PC-3 (cell line): ENCODE data around the gene TTC22. TPM values are rescaled to one million over a fixed set of nuclear protein-coding genes. Genes with fewer than 3 reads are reported as not detected.
A peak's percentile ranks its signal among the peaks of the same experiment; 100 is the strongest.

Source experiments
- ATAC-seq: fragments of 200-7000 bp; cut with Tn5 transposase; 2 replicates; pipeline ENCODE4 v1.9.1; 2020; ENCODE audit warnings: mild to moderate bottlenecking, moderate library complexity
- BruUV-seq: library from RNA; stranded (reverse); fragments of 400-500 nt; replicated peaks from 2 replicates; lab custom pipeline; 2021; lab: Mats Ljungman, UMichigan
- CTCF ChIA-PET: fragments of 300-600 bp; sonication (Branson Sonifier 250); formaldehyde crosslinking; loops from one replicate; lab custom pipeline; 2022; ENCODE audit warnings: antibody characterized with exemption; lab: Charles Lee
- POLR2A ChIA-PET: fragments of 300-600 bp; sonication (Branson Sonifier 250); formaldehyde crosslinking; loops from one replicate; lab custom pipeline; 2022; ENCODE audit warnings: antibody characterized with exemption; ENCODE audit not compliant: unreplicated experiment; lab: Charles Lee
- DNase-seq: peaks from one replicate; pipeline ENCODE4 v3.0.0-alpha.2; 2015
- H2AFZ ChIP-seq: fragments of 300-600 bp; sonication (generic); 2 replicates; pipeline ENCODE4 v1.6.0; 2016; ENCODE audit warnings: antibody characterized with exemption, low read length
- H3F3A ChIP-seq: fragments of 300-600 bp; sonication (generic); one replicate; pipeline ENCODE4 v1.6.0; 2017; ENCODE audit warnings: antibody characterized with exemption, low read length, control low read depth, mild to moderate bottlenecking; ENCODE audit not compliant: unreplicated experiment
- H3K27ac ChIP-seq: fragments of 300-600 bp; sonication (generic); 2 replicates; pipeline ENCODE4 v1.5.1; 2016; ENCODE audit warnings: mild to moderate bottlenecking, low read length
- H3K27me3 ChIP-seq: fragments of 300-600 bp; sonication (generic); 2 replicates; pipeline ENCODE4 v1.6.1; 2016; ENCODE audit warnings: low read length, mixed read lengths
- H3K36me3 ChIP-seq: fragments of 300-600 bp; sonication (generic); 2 replicates; pipeline ENCODE4 v1.6.1; 2016; ENCODE audit warnings: low read depth, mixed run types, low read length, mixed read lengths
- H3K4me1 ChIP-seq: fragments of 300-600 bp; sonication (generic); 2 replicates; pipeline ENCODE4 v1.5.1; 2016; ENCODE audit warnings: low read length; ENCODE audit not compliant: insufficient read depth
- H3K4me2 ChIP-seq: fragments of 300-600 bp; sonication (generic); 2 replicates; pipeline ENCODE4 v1.6.0; 2016; ENCODE audit warnings: low read length
- H3K4me3 ChIP-seq: fragments of 300-600 bp; sonication (generic); 2 replicates; pipeline ENCODE4 v1.5.1; 2016; ENCODE audit warnings: mild to moderate bottlenecking, low read length, mixed read lengths
- H3K79me2 ChIP-seq: fragments of 300-600 bp; sonication (generic); 2 replicates; pipeline ENCODE4 v1.6.1; 2017; ENCODE audit warnings: low read length, mixed read lengths
- H3K9ac ChIP-seq: fragments of 300-600 bp; sonication (generic); 2 replicates; pipeline ENCODE4 v1.6.0; 2016; ENCODE audit warnings: mild to moderate bottlenecking, low read length
- H3K9me2 ChIP-seq: fragments of 300-600 bp; sonication (generic); replicated peaks from 2 replicates; pipeline ENCODE4 v1.6.1; 2016; ENCODE audit warnings: mixed run types, low read length, mixed read lengths
- H3K9me3 ChIP-seq: fragments of 300-600 bp; sonication (generic); 2 replicates; pipeline ENCODE4 v1.6.1; 2016; ENCODE audit warnings: low read length, mixed read lengths
- H4K20me1 ChIP-seq: fragments of 300-600 bp; sonication (generic); 2 replicates; pipeline ENCODE4 v1.6.1; 2016; ENCODE audit warnings: low read length, mixed read lengths
- EZH2 ChIP-seq: fragments of 300-600 bp; sonication (generic); IDR thresholded peaks from one replicate; pipeline ENCODE4 v1.6.1; 2017; ENCODE audit warnings: antibody characterized with exemption, mild to moderate bottlenecking, low read length; ENCODE audit not compliant: unreplicated experiment
- EZH2phosphoT487 ChIP-seq: fragments of 300-600 bp; sonication (generic); IDR thresholded peaks from 2 replicates; pipeline ENCODE4 v1.6.1; 2018; ENCODE audit warnings: mild to moderate bottlenecking, antibody characterized with exemption, low read length, borderline replicate concordance
- intact Hi-C: fragments of 100-400 bp; cut with micrococcal nuclease; formaldehyde crosslinking; loops from 2 replicates; pipeline ENCODE4 v1.9.0; 2023
- total RNA-seq: library from RNA; depleted of rRNA; stranded (reverse); fragments of >200 nt; gene quantifications from 2 replicates; pipeline ENCODE4 v1.2.3, GENCODE V29; 2014
- TF ChIP-seq, protein P1 (sequence below): fragments of 300-600 bp; sonication (generic); conservative IDR thresholded peaks from 2 replicates; pipeline ENCODE4 v1.5.1; 2017; ENCODE audit warnings: antibody characterized with exemption, low read depth, mild to moderate bottlenecking, low read length

Gene TTC22
- total RNA-seq, 1 experiment from 2014 or later: 21.8 TPM

DNA sequence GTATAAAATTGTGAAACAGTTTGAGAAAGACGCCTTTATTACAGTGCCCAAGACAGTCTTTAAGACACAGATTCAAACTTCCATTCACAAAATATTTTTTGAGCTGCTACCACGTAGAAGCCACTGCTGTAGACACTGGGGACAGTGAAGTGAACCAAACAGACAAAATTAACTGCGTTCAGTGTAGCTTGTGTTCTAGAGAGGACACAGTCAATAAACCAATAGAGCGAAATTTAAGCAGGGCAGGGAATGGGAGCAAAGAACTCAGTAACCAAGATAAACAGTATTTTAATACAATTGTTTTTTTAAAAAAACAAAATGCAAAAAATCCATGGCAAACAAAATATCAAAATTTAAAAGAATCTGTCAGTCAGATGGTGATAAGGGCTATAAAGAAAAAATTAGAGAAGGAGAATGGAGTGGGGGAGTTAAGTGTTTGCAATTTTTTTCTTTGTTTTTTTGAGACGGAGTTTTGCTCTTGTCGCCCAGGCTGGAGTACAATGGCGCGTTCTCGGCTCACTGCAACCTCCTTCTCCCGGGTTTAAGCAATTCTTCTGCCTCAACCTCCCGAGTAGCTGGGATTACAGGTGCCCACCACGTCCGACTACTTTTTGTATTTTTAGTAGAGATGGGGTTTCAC, 36.1 kb downstream of the TTC22 start:
- H3K79me2 ChIP-seq: peaks cover 22% of the 10 kb centered on the region
- H3K36me3 ChIP-seq: no peaks in the 10 kb centered on the region
- H2AFZ ChIP-seq: peak overlapping the region; percentile 82
- TF ChIP-seq, protein P1, sequence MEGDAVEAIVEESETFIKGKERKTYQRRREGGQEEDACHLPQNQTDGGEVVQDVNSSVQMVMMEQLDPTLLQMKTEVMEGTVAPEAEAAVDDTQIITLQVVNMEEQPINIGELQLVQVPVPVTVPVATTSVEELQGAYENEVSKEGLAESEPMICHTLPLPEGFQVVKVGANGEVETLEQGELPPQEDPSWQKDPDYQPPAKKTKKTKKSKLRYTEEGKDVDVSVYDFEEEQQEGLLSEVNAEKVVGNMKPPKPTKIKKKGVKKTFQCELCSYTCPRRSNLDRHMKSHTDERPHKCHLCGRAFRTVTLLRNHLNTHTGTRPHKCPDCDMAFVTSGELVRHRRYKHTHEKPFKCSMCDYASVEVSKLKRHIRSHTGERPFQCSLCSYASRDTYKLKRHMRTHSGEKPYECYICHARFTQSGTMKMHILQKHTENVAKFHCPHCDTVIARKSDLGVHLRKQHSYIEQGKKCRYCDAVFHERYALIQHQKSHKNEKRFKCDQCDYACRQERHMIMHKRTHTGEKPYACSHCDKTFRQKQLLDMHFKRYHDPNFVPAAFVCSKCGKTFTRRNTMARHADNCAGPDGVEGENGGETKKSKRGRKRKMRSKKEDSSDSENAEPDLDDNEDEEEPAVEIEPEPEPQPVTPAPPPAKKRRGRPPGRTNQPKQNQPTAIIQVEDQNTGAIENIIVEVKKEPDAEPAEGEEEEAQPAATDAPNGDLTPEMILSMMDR: no peak
- TF ChIP-seq EZH2: no peak
- no peak for TF ChIP-seq EZH2phosphoT487
- peak overlapping the region; percentile 84 for H3K4me3 ChIP-seq
- no peaks in the 10 kb centered on the region for H3K9me2 ChIP-seq
- H3K4me2 ChIP-seq: peak overlapping the region; percentile 82
- H3K9ac ChIP-seq: peak overlapping the region; percentile 18; the same call in 1 of the 2 replicates
- CTCF ChIA-PET: no interaction called here
- H3K4me1 ChIP-seq: peaks cover 12% of the 10 kb centered on the region; the same call in 1 of the 2 replicates
- H3K9me3 ChIP-seq: no peaks in the 10 kb centered on the region
- ATAC-seq: peak; percentile 27
- no peak overlapping the region for H3K27ac ChIP-seq
- H3F3A ChIP-seq: no peaks in the 10 kb centered on the region
- no peaks in the 10 kb centered on the region for H3K27me3 ChIP-seq
- no peaks in the 10 kb centered on the region for H4K20me1 ChIP-seq
- no TSS peak for BruUV-seq
- POLR2A ChIA-PET: no interaction called here
- no peak for DNase-seq
- intact Hi-C loops: loop anchor here (1.0 to 2.0 kb wide), 2 partner anchors 30 to 49 kb away; no protein-coding TSS in a partner anchor

DNA sequence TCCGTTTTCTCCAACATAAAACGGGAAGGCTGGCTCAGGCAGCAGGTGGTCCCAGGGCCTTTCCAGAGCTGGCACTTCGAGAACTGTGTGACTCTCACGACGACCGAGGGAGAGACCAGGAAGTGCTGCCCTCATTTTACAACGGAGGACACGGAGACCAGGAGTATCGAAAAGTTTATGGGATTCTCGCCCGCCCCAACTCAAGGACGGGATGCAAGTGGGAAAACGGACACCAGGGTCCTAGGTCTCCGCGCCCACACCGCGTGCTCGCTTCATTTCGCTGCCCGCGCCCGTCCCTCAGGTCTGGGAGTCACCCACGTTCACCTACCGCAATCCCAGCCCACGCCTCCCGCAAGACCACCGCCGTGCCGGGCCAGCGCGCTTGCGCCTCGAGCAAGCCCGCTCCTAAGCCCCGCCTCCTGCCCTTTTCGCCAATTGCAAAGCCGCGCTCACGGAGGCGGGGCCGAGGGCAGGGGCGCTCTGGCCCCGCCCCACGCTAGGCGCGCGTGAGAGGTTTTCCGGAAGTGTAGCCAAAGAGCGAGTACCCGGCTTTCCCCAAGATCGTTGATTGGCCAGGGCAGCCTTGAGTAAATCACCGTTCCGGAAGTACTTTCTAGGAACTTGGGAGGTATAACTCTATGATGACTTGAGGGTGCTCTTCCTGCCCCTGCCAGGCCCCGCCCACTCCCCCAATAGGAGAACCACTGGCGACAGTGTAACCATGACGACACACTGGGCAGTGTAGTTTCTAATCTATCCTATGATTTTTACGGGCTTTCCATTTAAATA, 36.8 kb downstream of the TTC22 start, which contains the start of gene PARS2:
TSS of gene PARS2 (minus strand) at position 391 of the 789 bp plus-strand sequence. CDS start 5,362 bp downstream, outside the sequence.
- H3K27me3 ChIP-seq: no peaks in the 10 kb centered on the region
- ChIA-PET POLR2A (interaction anchor here (0.6 kb wide), 1 partner anchor 48 kb away, joined by 4 read pairs; no protein-coding TSS in a partner anchor), CTCF (no interaction called here)
- peak within 1 kb of the TSS; percentile 81 for H3K9ac ChIP-seq
- peaks cover 22% of the 10 kb centered on the region for H3K79me2 ChIP-seq
- H3F3A ChIP-seq: no peaks in the 10 kb centered on the region
- peak; percentile 92 for ATAC-seq
- peak within 1 kb of the TSS; percentile 84 for H3K4me3 ChIP-seq
- BruUV-seq: no TSS peak
- H2AFZ ChIP-seq: peak within 1 kb of the TSS; percentile 88
- intact Hi-C loops: loop anchor here (1.0 to 2.0 kb wide), 2 partner anchors 30 to 48 kb away; no protein-coding TSS in a partner anchor
- DNase-seq: peak; percentile 99
- peak within 1 kb of the TSS; percentile 93 for H3K4me2 ChIP-seq
- H4K20me1 ChIP-seq: no peaks in the 10 kb centered on the region
- peaks cover 12% of the 10 kb centered on the region; the same call in 1 of the 2 replicates for H3K4me1 ChIP-seq
- no peaks in the 10 kb centered on the region for H3K36me3 ChIP-seq
- no peaks in the 10 kb centered on the region for H3K9me2 ChIP-seq
- no peak within 1 kb of the TSS for H3K27ac ChIP-seq
- no peak for TF ChIP-seq EZH2
- TF ChIP-seq, protein P1: no peak
- TF ChIP-seq EZH2phosphoT487: no peak
- H3K9me3 ChIP-seq: no peaks in the 10 kb centered on the region
